ENCODE measurements around the gene CNOT11. TPM values are rescaled to one million over a fixed set of nuclear protein-coding genes. Genes with fewer than 3 reads are reported as not detected.

The CNOT11 gene
- total and polyA plus RNA-seq, 2 donors (not counting 1 experiment from before 2014, with no cell fraction given) = 37.6 to 46.3 TPM

DNA sequence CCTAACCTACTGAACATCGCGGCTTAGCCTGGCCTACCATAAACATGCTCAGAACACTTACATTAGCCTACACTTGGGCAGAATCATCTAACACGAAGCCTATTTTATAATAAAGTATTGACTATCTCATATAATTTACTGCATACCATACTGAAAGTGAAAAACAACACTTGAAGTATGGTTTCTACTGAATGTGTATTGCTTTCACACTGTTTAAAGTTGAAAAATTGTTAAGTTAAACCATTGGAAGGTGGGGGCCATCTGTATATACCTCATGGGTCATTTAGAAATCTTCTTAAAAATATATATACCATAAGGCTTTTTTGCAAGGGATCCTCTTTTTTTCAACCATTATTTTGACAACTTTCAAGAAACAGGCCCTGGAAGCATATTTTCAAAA lies 39.3 kb downstream of the CNOT11 start:
- H2AFZ ChIP-seq (ENCODE audit: insufficient read depth, low read depth, low read length, poor library complexity, severe bottlenecking) = no peak overlapping the region
- no peaks in the 10 kb centered on the region for H3K4me1 ChIP-seq (ENCODE audit: control insufficient read depth in 2 of 2, insufficient read depth in 2 of 2, low read length in 2 of 2)
- CTCF ChIA-PET = no interaction called here
- no peak overlapping the region for H3K27ac ChIP-seq (ENCODE audit: low read length in 2 of 2)
- H3K4me3 ChIP-seq (ENCODE audit: control extremely low read depth in 1 of 5, extremely low read depth in 1 of 5, insufficient read depth in 1 of 5, low read depth in 2 of 5, low read length in 4 of 5) = no peak overlapping the region
- ATAC-seq (ENCODE audit: low read depth) (no peak), DNase-seq (no peak)
- no peaks in the 10 kb centered on the region for H3K9me3 ChIP-seq (ENCODE audit: control extremely low read depth in 1 of 3, control insufficient read depth in 2 of 3, insufficient read depth in 1 of 3, low read length in 2 of 3)
- peaks cover 4% of the 10 kb centered on the region for H3K4me1 Mint-ChIP-seq
- H3K4me2 ChIP-seq (replicated peaks; ENCODE audit: low read depth, low read length, poor library complexity, severe bottlenecking) = no peak overlapping the region
- no peak overlapping the region for H3K27ac Mint-ChIP-seq
- peaks cover 20% of the 10 kb centered on the region for H4K20me1 ChIP-seq (ENCODE audit: control insufficient read depth, insufficient read depth, low read length, poor library complexity, severe bottlenecking)
- WGBS (ENCODE audit: insufficient coverage) = no CpG with 5 or more reads among the region's 3 CpGs
- H3K9ac ChIP-seq (ENCODE audit: low read length) = no peak overlapping the region
- no peaks in the 10 kb centered on the region for H3K27me3 Mint-ChIP-seq
- H3K9me3 Mint-ChIP-seq (ENCODE audit: insufficient read depth) = no peaks in the 10 kb centered on the region
- POLR2A ChIA-PET = no interaction called here
- intact Hi-C loops (cut with micrococcal nuclease) = no loop called here
- no peak overlapping the region for H3K4me3 Mint-ChIP-seq
- H3K79me2 ChIP-seq (ENCODE audit: control insufficient read depth, insufficient read depth, low read length) = peaks cover 10% of the 10 kb centered on the region
- H3K27me3 ChIP-seq (replicated peaks in 1 of 4; ENCODE audit: control extremely low read depth in 1 of 4, control insufficient read depth in 3 of 4, insufficient read depth in 4 of 4, low read length in 3 of 4) = no peaks in the 10 kb centered on the region
- H3K36me3 ChIP-seq (replicated peaks in 1 of 2; ENCODE audit: control extremely low read depth in 1 of 2, control insufficient read depth in 1 of 2, extremely low read depth in 1 of 2, insufficient read depth in 2 of 2, low read length in 1 of 2) = peaks cover 8 to 44% of the 10 kb centered on the region in 2 experiments
- TF ChIP-seq, protein P1, sequence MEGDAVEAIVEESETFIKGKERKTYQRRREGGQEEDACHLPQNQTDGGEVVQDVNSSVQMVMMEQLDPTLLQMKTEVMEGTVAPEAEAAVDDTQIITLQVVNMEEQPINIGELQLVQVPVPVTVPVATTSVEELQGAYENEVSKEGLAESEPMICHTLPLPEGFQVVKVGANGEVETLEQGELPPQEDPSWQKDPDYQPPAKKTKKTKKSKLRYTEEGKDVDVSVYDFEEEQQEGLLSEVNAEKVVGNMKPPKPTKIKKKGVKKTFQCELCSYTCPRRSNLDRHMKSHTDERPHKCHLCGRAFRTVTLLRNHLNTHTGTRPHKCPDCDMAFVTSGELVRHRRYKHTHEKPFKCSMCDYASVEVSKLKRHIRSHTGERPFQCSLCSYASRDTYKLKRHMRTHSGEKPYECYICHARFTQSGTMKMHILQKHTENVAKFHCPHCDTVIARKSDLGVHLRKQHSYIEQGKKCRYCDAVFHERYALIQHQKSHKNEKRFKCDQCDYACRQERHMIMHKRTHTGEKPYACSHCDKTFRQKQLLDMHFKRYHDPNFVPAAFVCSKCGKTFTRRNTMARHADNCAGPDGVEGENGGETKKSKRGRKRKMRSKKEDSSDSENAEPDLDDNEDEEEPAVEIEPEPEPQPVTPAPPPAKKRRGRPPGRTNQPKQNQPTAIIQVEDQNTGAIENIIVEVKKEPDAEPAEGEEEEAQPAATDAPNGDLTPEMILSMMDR (IDR thresholded peaks at IDR 0.05) = no peak
- TF ChIP-seq EZH2 (IDR thresholded peaks at IDR 0.05; ENCODE audit: borderline replicate concordance, insufficient read depth, low read depth, low read length, poor library complexity, severe bottlenecking) = no peak

DNA sequence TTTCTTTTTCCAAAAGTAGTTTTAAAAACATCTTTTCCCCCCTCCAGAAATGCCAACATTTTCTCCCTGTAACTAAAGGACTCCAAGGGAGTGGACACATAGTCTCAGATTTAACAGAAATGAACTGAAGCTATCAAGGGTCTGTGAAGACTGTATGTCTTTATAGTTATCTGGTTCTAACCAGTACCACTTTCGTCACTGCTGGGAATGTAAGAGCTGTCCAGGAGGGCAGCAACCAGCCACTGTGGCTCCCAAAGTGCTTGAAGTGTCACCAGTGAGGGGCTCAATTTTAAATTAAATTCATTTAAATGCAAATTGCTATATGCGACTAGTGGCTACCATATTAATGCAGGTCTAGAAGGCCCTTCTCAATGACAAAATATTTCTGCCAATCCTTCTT lies 40.9 kb downstream of the CNOT11 start:
- intact Hi-C loops (cut with micrococcal nuclease) = no loop called here
- no peaks in the 10 kb centered on the region for H3K27me3 ChIP-seq (replicated peaks in 1 of 4; ENCODE audit: control extremely low read depth in 1 of 4, control insufficient read depth in 3 of 4, insufficient read depth in 4 of 4, low read length in 3 of 4)
- H3K4me1 ChIP-seq (ENCODE audit: control insufficient read depth in 2 of 2, insufficient read depth in 2 of 2, low read length in 2 of 2) = no peaks in the 10 kb centered on the region
- no peak overlapping the region for H3K4me2 ChIP-seq (replicated peaks; ENCODE audit: low read depth, low read length, poor library complexity, severe bottlenecking)
- H4K20me1 ChIP-seq (ENCODE audit: control insufficient read depth, insufficient read depth, low read length, poor library complexity, severe bottlenecking) = peaks cover 33% of the 10 kb centered on the region
- no peaks in the 10 kb centered on the region for H3K9me3 Mint-ChIP-seq (ENCODE audit: insufficient read depth)
- H3K79me2 ChIP-seq (ENCODE audit: control insufficient read depth, insufficient read depth, low read length) = peaks cover 26% of the 10 kb centered on the region
- TF ChIP-seq, protein P1 (IDR thresholded peaks at IDR 0.05) = no peak
- TF ChIP-seq EZH2 (IDR thresholded peaks at IDR 0.05; ENCODE audit: borderline replicate concordance, insufficient read depth, low read depth, low read length, poor library complexity, severe bottlenecking) = no peak
- POLR2A ChIA-PET = no interaction called here
- H2AFZ ChIP-seq (ENCODE audit: insufficient read depth, low read depth, low read length, poor library complexity, severe bottlenecking) = no peak overlapping the region
- no peak overlapping the region for H3K4me3 ChIP-seq (ENCODE audit: control extremely low read depth in 1 of 5, extremely low read depth in 1 of 5, insufficient read depth in 1 of 5, low read depth in 2 of 5, low read length in 4 of 5)
- H3K9me3 ChIP-seq (ENCODE audit: control extremely low read depth in 1 of 3, control insufficient read depth in 2 of 3, insufficient read depth in 1 of 3, low read length in 2 of 3) = no peaks in the 10 kb centered on the region
- H3K27ac ChIP-seq (ENCODE audit: low read length in 2 of 2) = no peak overlapping the region
- peaks cover 4 to 30% of the 10 kb centered on the region in 2 experiments for H3K36me3 ChIP-seq (replicated peaks in 1 of 2; ENCODE audit: control extremely low read depth in 1 of 2, control insufficient read depth in 1 of 2, extremely low read depth in 1 of 2, insufficient read depth in 2 of 2, low read length in 1 of 2)
- CTCF ChIA-PET = no interaction called here
- peaks cover 11% of the 10 kb centered on the region for H3K4me1 Mint-ChIP-seq
- ATAC-seq (ENCODE audit: low read depth) (no peak), DNase-seq (no peak)
- WGBS (ENCODE audit: insufficient coverage) = no CpG with 5 or more reads among the region's 2 CpGs
- no peak overlapping the region for H3K4me3 Mint-ChIP-seq
- no peak overlapping the region for H3K9ac ChIP-seq (ENCODE audit: low read length)
- no peaks in the 10 kb centered on the region for H3K27me3 Mint-ChIP-seq
- H3K27ac Mint-ChIP-seq = no peak overlapping the region
